Measurements from ENCODE around the gene DOK3. TPM values are rescaled to one million over a fixed set of nuclear protein-coding genes. Genes with fewer than 3 reads are reported as not detected.

Gene DOK3
- total RNA-seq, 6 experiments from 2014 or later, result 1.1 to 2.6 (median 1.3) TPM

DNA sequence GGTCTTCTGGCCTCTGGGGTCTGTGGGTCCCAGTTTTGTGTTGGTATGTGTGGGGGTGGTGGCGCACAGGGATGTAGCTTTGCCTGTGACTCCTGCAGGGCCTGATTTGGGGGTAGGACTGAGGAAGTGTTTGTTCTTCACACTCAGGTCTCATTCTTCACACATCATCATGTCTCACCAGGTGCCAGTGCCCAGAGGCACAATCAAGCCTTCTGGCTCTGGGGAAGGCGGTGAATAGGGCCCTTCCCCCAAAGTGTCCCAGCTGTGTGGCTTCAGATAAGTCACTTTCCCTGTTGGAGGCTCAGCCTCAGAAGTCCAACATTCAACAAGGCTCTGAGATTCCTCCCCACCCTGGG, 41.3 kb downstream of the DOK3 start:
- peak overlapping the region; percentile 97 for H3K27ac Mint-ChIP-seq

GRCh38 chr5:177467436-177467835, 42.2 kb downstream of the DOK3 start:
- no peak for TF ChIP-seq CTCF (IDR thresholded peaks at IDR 0.05)
- no peak for DNase-seq
- Mint-ChIP-seq H3K9me3 (no peaks in the 10 kb centered on the region), H3K27ac (no peak overlapping the region), H3K36me3 (ENCODE audit: low read depth) (peaks cover 35% of the 10 kb centered on the region), H3K4me3 (no peak overlapping the region), H3K27me3 (ENCODE audit: insufficient read depth) (peaks cover 10% of the 10 kb centered on the region), H3K4me1 (ENCODE audit: low read depth) (peaks cover 42% of the 10 kb centered on the region)

More for the DNA sequence above, 41.3 kb downstream of the DOK3 start:
- Mint-ChIP-seq H3K4me1 (ENCODE audit: low read depth) (peaks cover 42% of the 10 kb centered on the region), H3K27me3 (ENCODE audit: insufficient read depth) (peaks cover 10% of the 10 kb centered on the region), H3K36me3 (ENCODE audit: low read depth) (peaks cover 33% of the 10 kb centered on the region), H3K9me3 (no peaks in the 10 kb centered on the region), H3K4me3 (peak overlapping the region; percentile 92)
- DNase-seq, result no peak
- no peak for TF ChIP-seq CTCF (IDR thresholded peaks at IDR 0.05)

GRCh38 chr5:177466861-177467260, 42.8 kb downstream of the DOK3 start:
- peaks cover 7% of the 10 kb centered on the region for H3K27me3 Mint-ChIP-seq (ENCODE audit: insufficient read depth)
- H3K27ac Mint-ChIP-seq, result peak overlapping the region; percentile 45; the same call in 1 of the 2 replicates
- H3K4me1 Mint-ChIP-seq (ENCODE audit: low read depth), result peaks cover 38% of the 10 kb centered on the region
- peaks cover 35% of the 10 kb centered on the region for H3K36me3 Mint-ChIP-seq (ENCODE audit: low read depth)
- no peak for DNase-seq
- no peak overlapping the region for H3K4me3 Mint-ChIP-seq
- no peak for TF ChIP-seq CTCF (IDR thresholded peaks at IDR 0.05)
- H3K9me3 Mint-ChIP-seq, result no peaks in the 10 kb centered on the region

GRCh38 chr5:177465044-177465443, 44.6 kb downstream of the DOK3 start:
- no peak for TF ChIP-seq CTCF (IDR thresholded peaks at IDR 0.05)
- Mint-ChIP-seq H3K4me3 (no peak overlapping the region), H3K36me3 (ENCODE audit: low read depth) (peaks cover 36% of the 10 kb centered on the region), H3K4me1 (ENCODE audit: low read depth) (peaks cover 20% of the 10 kb centered on the region), H3K9me3 (no peaks in the 10 kb centered on the region), H3K27ac (no peak overlapping the region), H3K27me3 (ENCODE audit: insufficient read depth) (peaks cover 5% of the 10 kb centered on the region; the same call in 1 of the 2 replicates)
- DNase-seq, result no peak

- peaks cover 11% of the 10 kb centered on the region for H3K27me3 Mint-ChIP-seq (ENCODE audit: insufficient read depth)
- DNase-seq, result no peak
- TF ChIP-seq CTCF (IDR thresholded peaks at IDR 0.05), result no peak
- H3K9me3 Mint-ChIP-seq, result no peaks in the 10 kb centered on the region
- H3K27ac Mint-ChIP-seq, result 0 out of 2 replicates have a peak overlapping the region, but pooled peaks have one; percentile 57
- H3K36me3 Mint-ChIP-seq (ENCODE audit: low read depth), result peaks cover 32% of the 10 kb centered on the region
- no peak overlapping the region for H3K4me3 Mint-ChIP-seq
- H3K4me1 Mint-ChIP-seq (ENCODE audit: low read depth), result peaks cover 5% of the 10 kb centered on the region
Measured at GRCh38 chr5:177462021-177462670, 47.5 kb downstream of the DOK3 start.

All from HFFc6 (cell line).